Vagina (tissue), 2 donors: ENCODE measurements around the gene NPIPB8. TPM values are rescaled to one million over a fixed set of nuclear protein-coding genes. Genes with fewer than 3 reads are reported as not detected.
"Not testable (repeated sequence)": the region's sequence is repeated elsewhere in the genome, so short reads cannot be mapped to it uniquely, and the experiment has no call there.

Experiments
- DNase-seq, 2 donors: peaks; one replicate each; pipeline ENCODE4 v3.0.0-alpha.2; 2017; ENCODE audit errors: extremely low spot score in 2 of 2
- H3K27ac ChIP-seq: fragments of 200-600 bp; sonication (generic); one replicate; pipeline ENCODE4 v1.5.1; 2019
- H3K27me3 ChIP-seq: fragments of 200-600 bp; sonication (generic); one replicate; pipeline ENCODE4 v1.5.1; 2019
- H3K36me3 ChIP-seq, 2 donors: fragments of 200-600 bp; sonication (generic); one replicate each; pipeline ENCODE4 v1.5.1; 2017 to 2019
- H3K4me1 ChIP-seq: fragments of 200-600 bp; sonication (generic); one replicate; pipeline ENCODE4 v1.5.1; 2019
- H3K4me3 ChIP-seq, 2 donors: fragments of 200-600 bp; sonication (generic); 1 replicate in 1 of 2; 2 replicates in 1 of 2; pipeline ENCODE4 v1.5.1; 2016 to 2019
- H3K9me3 ChIP-seq: fragments of 200-600 bp; sonication (generic); one replicate; pipeline ENCODE4 v1.5.1; 2019
- CTCF ChIP-seq, 3 experiments: fragments of 450-650 bp in 2 of 3; fragments of 200-600 bp in 1 of 3; sonication (generic) in 1 of 3; IDR thresholded peaks; one replicate each; pipeline ENCODE4 v1.5.1; 2017 to 2019; ENCODE audit warnings: antibody characterized with exemption in 3 of 3, mild to moderate bottlenecking in 2 of 3, moderate library complexity in 2 of 3
- POLR2A ChIP-seq, 2 donors: fragments of 450-650 bp; IDR thresholded peaks; one replicate each; pipeline ENCODE4 v1.6.1; 2017; ENCODE audit warnings: antibody characterized with exemption in 2 of 2, mild to moderate bottlenecking in 2 of 2, moderate library complexity in 2 of 2
- POLR2AphosphoS5 ChIP-seq, 2 donors: sonication (generic); formaldehyde crosslinking; IDR thresholded peaks; one replicate each; pipeline ENCODE4 v1.9.0; 2017; ENCODE audit warnings: antibody characterized with exemption in 2 of 2, mild to moderate bottlenecking in 2 of 2, low read depth in 1 of 2; ENCODE audit not compliant: insufficient read depth in 1 of 2
- intact Hi-C: fragments of 100-400 bp; cut with DNase I; formaldehyde crosslinking; loops from one replicate; pipeline ENCODE4 v1.15.1; 2023
- total RNA-seq: library from RNA; depleted of rRNA; stranded (reverse); fragments of >200 nt; gene quantifications from one replicate; pipeline ENCODE4 v1.2.3, GENCODE V29; 2016

Gene NPIPB8
- total RNA-seq, 1 donor from 2014 or later = not detected

GRCh38 chr16:28616636-28617035 lies 21.2 kb upstream of the NPIPB8 start:
- Histone ChIP-seq H3K4me3 (no peak overlapping the region), H3K4me1 (no peaks in the 10 kb centered on the region), H3K9me3 (no peaks in the 10 kb centered on the region), H3K36me3 (no peaks in the 10 kb centered on the region), H3K27ac (no peak overlapping the region), H3K27me3 (no peaks in the 10 kb centered on the region)
- TF ChIP-seq POLR2AphosphoS5 (IDR thresholded peaks at IDR 0.05; ENCODE audit: insufficient read depth in 1 of 2, low read depth in 1 of 2) = no peak
- TF ChIP-seq POLR2A (IDR thresholded peaks at IDR 0.05) = no peak
- TF ChIP-seq CTCF (IDR thresholded peaks at IDR 0.05) = no peak
- intact Hi-C loops = no loop called here
- DNase-seq = no peak

DNA sequence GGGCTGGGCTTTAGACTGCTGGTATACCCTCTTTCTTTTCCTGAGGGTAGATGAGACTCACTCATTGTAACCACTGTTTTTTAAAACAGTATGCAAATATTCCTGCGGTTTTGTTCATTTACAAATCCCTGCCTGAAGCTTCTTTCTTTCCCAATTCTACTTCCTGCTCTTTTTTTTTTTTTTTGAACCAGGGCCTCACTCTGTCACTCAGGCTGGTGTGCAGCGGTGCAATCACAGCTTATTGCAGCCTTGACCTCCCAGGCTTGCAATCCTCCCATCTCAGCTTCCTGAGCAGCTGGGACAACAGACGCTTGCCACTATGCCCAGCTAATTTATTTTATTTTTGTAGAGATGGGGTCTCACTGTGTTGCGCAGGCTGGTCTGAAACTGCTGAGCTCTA lies 20.0 kb upstream of the NPIPB8 start:
- no peak overlapping the region for H3K4me3 ChIP-seq
- no peak for TF ChIP-seq POLR2AphosphoS5 (IDR thresholded peaks at IDR 0.05; ENCODE audit: insufficient read depth in 1 of 2, low read depth in 1 of 2)
- TF ChIP-seq POLR2A (IDR thresholded peaks at IDR 0.05) = no peak
- no peak for TF ChIP-seq CTCF (IDR thresholded peaks at IDR 0.05)
- H3K27ac ChIP-seq = no peak overlapping the region
- no peaks in the 10 kb centered on the region for H3K4me1 ChIP-seq
- H3K36me3 ChIP-seq = no peaks in the 10 kb centered on the region
- intact Hi-C loops = no loop called here
- no peaks in the 10 kb centered on the region for H3K9me3 ChIP-seq
- DNase-seq = no peak
- H3K27me3 ChIP-seq = no peaks in the 10 kb centered on the region

- H3K36me3 ChIP-seq, intact Hi-C loops: not testable (repeated sequence)
These were observed 17.5 kb upstream of the NPIPB8 start for GRCh38 chr16:28620316-28620715.

DNA sequence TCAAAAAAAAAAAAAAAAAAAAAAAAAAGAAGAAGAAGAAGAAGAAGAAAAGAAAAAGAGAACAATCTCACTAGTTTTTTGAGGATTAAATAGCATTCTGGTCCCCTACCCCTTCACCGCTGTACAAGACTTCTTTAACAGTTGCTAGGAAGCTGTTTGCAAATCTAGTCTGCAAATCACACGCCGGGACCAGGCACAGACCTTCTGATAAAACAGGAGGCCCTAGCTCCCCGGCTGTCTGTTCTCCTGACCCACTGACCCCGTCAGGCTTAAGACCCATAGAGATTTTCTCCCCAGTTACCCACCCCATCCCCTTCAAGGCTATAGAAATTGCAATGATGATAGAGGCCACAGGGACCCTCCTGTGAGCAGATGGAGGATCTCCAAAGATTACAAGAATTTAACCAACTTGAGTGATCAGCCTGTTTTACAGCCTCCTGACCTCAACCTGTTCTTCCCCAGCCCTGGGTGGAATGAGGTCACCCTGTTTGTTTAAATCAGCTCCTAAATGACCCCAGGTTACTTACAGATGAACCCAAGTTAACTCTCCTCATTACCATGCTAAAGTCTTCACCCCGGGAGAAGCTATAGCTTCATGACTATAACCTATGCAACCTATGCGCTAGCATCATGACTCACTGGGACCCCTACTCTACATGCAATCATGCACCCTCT lies 16.2 kb upstream of the NPIPB8 start:
- Histone ChIP-seq H3K4me1 (no peaks in the 10 kb centered on the region), H3K4me3 (no peak overlapping the region), H3K27ac (no peak overlapping the region), H3K9me3 (no peaks in the 10 kb centered on the region), H3K36me3 (no peaks in the 10 kb centered on the region), H3K27me3 (no peaks in the 10 kb centered on the region)
- intact Hi-C loops = no loop called here
- DNase-seq = no peak
- TF ChIP-seq POLR2A (IDR thresholded peaks at IDR 0.05) = no peak
- no peak for TF ChIP-seq CTCF (IDR thresholded peaks at IDR 0.05)
- TF ChIP-seq POLR2AphosphoS5 (IDR thresholded peaks at IDR 0.05; ENCODE audit: insufficient read depth in 1 of 2, low read depth in 1 of 2) = no peak

More at GRCh38 chr16:28620316-28620715, 17.5 kb upstream of the NPIPB8 start:
- not testable (repeated sequence) for H3K4me3 ChIP-seq, H3K27me3 ChIP-seq, H3K9me3 ChIP-seq, DNase-seq, H3K27ac ChIP-seq, H3K4me1 ChIP-seq

DNA sequence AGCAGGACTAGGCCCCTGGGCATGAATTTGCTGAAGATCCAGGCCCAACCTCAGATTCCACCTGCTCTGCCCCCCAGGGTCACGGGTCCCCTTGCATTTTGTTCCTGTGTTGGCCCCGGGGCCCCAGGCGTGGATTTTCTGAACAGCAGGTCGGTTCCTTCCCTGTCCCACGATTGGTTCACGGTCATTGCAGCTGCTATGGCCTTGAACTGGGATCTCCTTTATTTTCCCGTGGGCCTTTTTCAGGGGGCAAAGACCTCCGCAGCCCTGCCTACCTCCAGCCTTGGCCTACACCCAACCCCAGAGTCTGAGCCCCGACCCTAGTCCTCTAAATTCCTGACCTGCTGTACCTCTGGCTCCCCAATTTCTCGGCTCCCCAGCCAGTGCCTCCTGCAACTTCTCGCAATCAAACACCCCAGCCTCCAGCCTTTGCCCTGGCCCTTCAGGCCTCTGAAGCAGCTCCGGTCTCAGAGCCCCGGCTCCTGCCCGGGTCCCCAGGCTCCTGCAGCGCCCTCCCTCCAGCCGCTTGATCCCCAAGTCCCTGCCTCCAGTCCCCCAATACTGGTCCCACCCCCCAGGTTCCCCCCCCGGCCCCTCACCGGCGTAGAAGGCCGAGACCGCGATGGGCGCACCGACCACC lies 15.2 kb upstream of the NPIPB8 start:
- H3K9me3 ChIP-seq, intact Hi-C loops, H3K27me3 ChIP-seq, H3K4me1 ChIP-seq, H3K27ac ChIP-seq, H3K36me3 ChIP-seq, DNase-seq: not testable (repeated sequence)
- H3K4me3 ChIP-seq = peak overlapping the region; percentile 42 to 50

DNA sequence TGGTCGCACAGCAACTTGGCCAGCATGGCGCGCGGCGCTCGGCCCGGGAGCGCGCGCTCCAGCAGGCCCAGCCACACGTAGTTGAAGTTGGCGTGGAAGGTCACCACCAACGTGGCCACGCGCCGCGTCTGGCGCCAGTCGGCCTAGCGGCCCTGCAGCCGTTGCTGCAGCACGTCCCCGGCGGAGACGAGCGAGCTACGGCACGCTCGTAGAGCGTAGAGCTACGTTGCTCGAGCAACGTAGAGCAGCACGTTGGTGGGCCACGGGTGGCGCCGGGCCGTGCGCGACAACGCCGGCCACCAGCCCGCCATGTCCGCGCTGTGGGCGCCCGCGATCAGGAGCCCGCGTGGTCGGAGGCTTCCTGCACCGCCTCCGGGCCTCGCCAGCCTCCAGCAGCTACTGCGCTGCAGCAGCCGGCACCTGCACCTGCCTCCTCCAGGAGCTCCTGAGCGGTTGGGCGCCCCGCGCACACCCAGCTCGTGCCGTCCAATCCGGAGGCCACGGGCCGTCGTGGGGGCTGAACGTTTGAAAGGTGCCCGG lies 14.6 kb upstream of the NPIPB8 start:
- no peak for DNase-seq
- Histone ChIP-seq H3K9me3 (no peaks in the 10 kb centered on the region), H3K36me3 (no peaks in the 10 kb centered on the region), H3K4me3 (peak overlapping the region; percentile 42 to 50), H3K4me1 (no peaks in the 10 kb centered on the region), H3K27me3 (no peaks in the 10 kb centered on the region), H3K27ac (no peak overlapping the region)
- intact Hi-C loops = no loop called here
- TF ChIP-seq POLR2AphosphoS5 (IDR thresholded peaks at IDR 0.05; ENCODE audit: insufficient read depth in 1 of 2, low read depth in 1 of 2) = no peak
- TF ChIP-seq POLR2A (IDR thresholded peaks at IDR 0.05) = no peak
- no peak for TF ChIP-seq CTCF (IDR thresholded peaks at IDR 0.05)

- DNase-seq, intact Hi-C loops, H3K4me3 ChIP-seq, H3K36me3 ChIP-seq, H3K27me3 ChIP-seq, H3K27ac ChIP-seq, H3K9me3 ChIP-seq, H3K4me1 ChIP-seq: not testable (repeated sequence)
These were observed 7.0 kb upstream of the NPIPB8 start for GRCh38 chr16:28630905-28631304.

- H3K27ac ChIP-seq, H3K4me1 ChIP-seq, DNase-seq, intact Hi-C loops, H3K36me3 ChIP-seq, H3K27me3 ChIP-seq, H3K9me3 ChIP-seq, H3K4me3 ChIP-seq: not testable (repeated sequence)
These were observed 1.6 kb upstream of the NPIPB8 start for GRCh38 chr16:28636093-28636823.
